GM23338 (cell line): Measurements from ENCODE around the gene PPP1R9B.

Experiments
- CREB1 ChIP-seq: fragments of 250-450 bp; sonication (Bioruptor Pico); IDR thresholded peaks from 2 replicates; pipeline ENCODE4 v1.5.0; 2020; ENCODE audit warnings: low read depth, mild to moderate bottlenecking, moderate library complexity
- CTCF ChIP-seq, 2 experiments: fragments of 200-600 bp in 1 of 2; sonication (generic) in 1 of 2; conservative IDR thresholded peaks; 2 replicates each; pipeline versions ENCODE4 v1.5.1 to v1.6.1; 2016 to 2017; ENCODE audit warnings: antibody characterized with exemption in 2 of 2, low read depth in 2 of 2, mild to moderate bottlenecking in 2 of 2, moderate library complexity in 1 of 2
- ETS1 ChIP-seq: IDR thresholded peaks from 2 replicates; pipeline ENCODE4 v1.6.1; 2016; ENCODE audit warnings: antibody characterized with exemption
- EZH2 ChIP-seq: fragments of 200-600 bp; sonication (generic); IDR thresholded peaks from one replicate; pipeline ENCODE4 v1.8.0; 2017; ENCODE audit warnings: antibody characterized with exemption, mild to moderate bottlenecking, low read depth; ENCODE audit not compliant: unreplicated experiment
- EZH2phosphoT487 ChIP-seq: fragments of 200-600 bp; sonication (generic); IDR thresholded peaks from one replicate; pipeline ENCODE4 v1.8.1; 2018; ENCODE audit warnings: antibody characterized with exemption; ENCODE audit not compliant: unreplicated experiment
- JUNB ChIP-seq: IDR thresholded peaks from one replicate; pipeline ENCODE4 v1.6.1; 2016; ENCODE audit warnings: antibody characterized with exemption; ENCODE audit not compliant: unreplicated experiment
- NANOG ChIP-seq: IDR thresholded peaks from 2 replicates; pipeline ENCODE4 v1.6.1; 2016; ENCODE audit warnings: antibody characterized with exemption, borderline replicate concordance
- POLR2AphosphoS5 ChIP-seq: IDR thresholded peaks from 2 replicates; pipeline ENCODE4 v1.6.1; 2016; ENCODE audit warnings: antibody characterized with exemption, low read depth
- REST ChIP-seq: IDR thresholded peaks from one replicate; pipeline ENCODE4 v1.6.1; 2018; ENCODE audit warnings: antibody characterized with exemption; ENCODE audit not compliant: unreplicated experiment
- STAT1 ChIP-seq: IDR thresholded peaks from one replicate; pipeline ENCODE4 v1.6.1; 2016; ENCODE audit warnings: antibody characterized with exemption; ENCODE audit not compliant: unreplicated experiment
- ZNF114 ChIP-seq: fragments of 250-450 bp; sonication (Bioruptor Pico); IDR thresholded peaks from 2 replicates; pipeline ENCODE4 v1.5.0; 2020; ENCODE audit warnings: mild to moderate bottlenecking, moderate library complexity
- ZNF462 ChIP-seq: fragments of 250-450 bp; sonication (Bioruptor Pico); IDR thresholded peaks from 2 replicates; pipeline ENCODE4 v1.5.0; 2020; ENCODE audit warnings: mild to moderate bottlenecking, moderate library complexity

GRCh38 chr17:50190603-50191358 lies 40.3 kb upstream of the PPP1R9B start:
- TF ChIP-seq POLR2AphosphoS5 (no peak), CTCF (conservative IDR thresholded peaks at IDR 0.05; ENCODE audit: low read depth in 2 of 2) (no peak), EZH2phosphoT487 (no peak), REST (no peak), EZH2 (no peak), JUNB (no peak), ZNF114 (CRISPR knock-in tag) (no peak), CREB1 (no peak), ETS1 (no peak), STAT1 (no peak), ZNF462 (CRISPR knock-in tag) (no peak), NANOG (no peak)
